NCI-H446 treated with DMSO at 0.1 percent for 48 hours (cell line): ENCODE measurements around the gene RAB3C.
A peak's percentile ranks its signal among the peaks of the same experiment; 100 is the strongest.
"Not testable (repeated sequence)": the region's sequence is repeated elsewhere in the genome, so short reads cannot be mapped to it uniquely, and the experiment has no call there.

ENCODE experiments used
- DNase-seq: peaks from one replicate; lab custom pipeline; 2025; lab: John Stamatoyannopoulos, UW

RAB3C gene

DNA sequence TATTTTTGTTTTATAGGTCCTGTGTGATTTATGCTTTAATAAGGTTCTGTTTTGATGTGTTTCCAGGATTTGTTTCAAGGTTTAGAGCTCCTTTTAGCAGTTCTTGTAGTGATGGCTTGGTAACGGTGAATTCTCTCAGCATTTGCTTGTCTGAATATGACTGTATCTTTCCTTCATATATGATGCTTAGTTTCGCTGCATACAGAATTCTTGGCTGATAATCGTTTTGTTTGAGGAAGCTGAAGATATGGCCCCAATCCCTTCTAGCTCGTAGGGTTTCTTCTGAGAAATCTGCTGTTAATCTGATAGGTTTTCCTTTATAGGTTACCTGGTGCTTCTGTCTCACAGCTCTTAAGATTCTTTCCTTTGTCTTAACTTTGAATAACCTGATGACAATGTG, 20.0 kb downstream of the RAB3C start:
- not testable (repeated sequence) for DNase-seq

DNA sequence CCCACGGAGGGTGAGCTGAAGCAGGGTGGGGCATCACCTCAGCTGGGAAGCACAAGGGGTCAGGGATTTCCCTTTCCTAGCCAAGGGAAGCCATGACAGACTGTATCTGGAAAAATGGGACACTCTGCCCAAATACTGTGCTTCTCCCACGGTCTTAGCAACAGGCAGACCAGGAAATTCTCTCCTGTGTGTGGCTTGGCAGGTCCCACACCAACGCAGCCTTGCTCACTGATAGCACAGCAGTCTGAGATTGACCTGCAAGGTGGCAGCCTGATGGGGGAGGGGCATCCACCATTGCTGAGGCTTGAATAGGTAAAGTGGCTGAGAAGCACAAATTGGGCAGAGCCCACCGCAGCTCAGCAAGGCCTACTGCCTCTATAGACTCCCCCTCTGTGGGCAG, 23.2 kb downstream of the RAB3C start:
- no peak for DNase-seq

GRCh38 chr5:58615972-58616371, 33.1 kb downstream of the RAB3C start:
- DNase-seq, result no peak

- DNase-seq, result no peak
Observed at GRCh38 chr5:58617241-58617640, 34.4 kb downstream of the RAB3C start.

GRCh38 chr5:58620336-58620735, 37.5 kb downstream of the RAB3C start:
- DNase-seq, result no peak

DNA sequence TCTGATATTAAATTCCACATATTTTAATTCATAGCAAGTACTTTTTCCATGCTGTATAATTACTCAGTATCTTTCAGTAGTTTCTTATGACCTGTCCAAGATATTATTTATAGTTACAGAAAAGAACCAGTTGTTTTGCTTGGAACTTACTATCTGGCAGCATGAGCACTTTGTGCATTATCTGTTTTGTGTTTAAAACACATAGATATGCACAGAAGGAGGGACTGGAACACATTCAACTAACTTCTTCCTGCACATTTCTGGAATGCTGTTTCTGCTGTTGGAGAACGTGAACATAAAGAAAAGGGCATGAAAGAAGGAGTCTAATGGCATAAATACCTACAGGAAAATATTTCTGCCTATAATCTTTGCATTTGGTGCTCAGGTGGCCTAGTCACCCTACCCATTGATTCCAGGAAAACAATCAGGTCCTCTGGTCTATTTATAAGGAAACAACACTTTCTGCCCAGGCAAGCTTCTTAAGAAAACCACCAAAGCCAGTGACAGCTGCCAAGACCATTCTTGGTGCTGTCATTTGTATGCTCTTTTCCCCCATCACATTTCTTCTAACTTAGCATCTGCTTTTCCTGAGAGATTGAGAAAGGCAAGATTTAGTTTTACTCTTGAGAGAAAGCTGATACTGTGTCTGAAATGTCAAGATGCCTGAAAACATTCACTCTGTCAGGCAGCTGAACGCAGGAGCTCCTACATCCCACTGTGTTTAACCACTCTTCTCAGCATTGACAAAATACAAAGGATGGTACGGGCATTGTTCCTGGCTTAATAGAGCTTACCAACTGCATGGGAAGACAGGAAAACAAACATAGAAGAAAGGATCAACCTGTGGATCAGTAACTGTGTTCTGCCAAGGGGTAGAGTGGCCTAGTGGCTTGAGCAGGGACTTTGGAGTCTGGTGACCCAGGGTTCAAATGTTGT, 40.3 kb downstream of the RAB3C start:
- no peak for DNase-seq

DNA sequence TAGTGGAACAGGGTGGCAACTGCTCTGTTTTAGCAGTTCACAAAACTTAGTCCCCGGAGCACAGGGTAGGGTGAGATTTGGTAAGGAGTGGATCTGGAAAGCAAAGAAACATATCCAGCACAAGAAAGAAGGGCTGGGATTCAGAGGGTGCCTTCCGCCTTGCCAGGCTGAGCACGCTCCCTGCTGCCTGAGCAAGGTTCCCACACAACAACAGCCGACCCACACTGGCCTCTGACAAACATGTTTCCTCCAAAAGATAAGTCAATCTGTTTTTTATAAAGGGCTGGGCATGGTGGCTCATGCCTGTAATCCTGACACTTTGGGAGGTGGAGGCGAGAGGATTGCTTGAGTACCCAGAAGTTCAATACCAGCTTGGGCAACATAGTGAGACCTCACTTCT, 45.8 kb downstream of the RAB3C start:
- no peak for DNase-seq

- no peak for DNase-seq
Observed at GRCh38 chr5:58629271-58630159, 46.6 kb downstream of the RAB3C start.

DNA sequence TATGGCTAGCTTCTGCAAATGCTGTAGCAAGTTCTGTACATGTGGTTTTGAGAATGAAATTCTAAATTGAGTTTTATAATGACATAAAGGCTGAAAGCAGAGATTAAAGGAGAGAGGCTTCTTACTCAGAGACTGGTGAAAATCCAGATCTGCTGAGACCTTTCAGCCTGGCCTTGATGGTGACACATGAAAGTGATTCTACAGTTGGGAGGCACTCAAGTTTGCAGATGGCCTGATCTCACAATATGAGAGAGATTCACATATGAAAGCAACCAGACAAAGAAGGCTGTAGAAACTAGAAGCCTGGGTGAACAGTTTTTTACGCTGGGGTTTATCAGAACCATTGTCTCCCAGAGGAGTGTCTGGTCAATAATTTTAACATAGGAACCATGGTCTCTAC, 49.0 kb downstream of the RAB3C start:
- no peak for DNase-seq

DNA sequence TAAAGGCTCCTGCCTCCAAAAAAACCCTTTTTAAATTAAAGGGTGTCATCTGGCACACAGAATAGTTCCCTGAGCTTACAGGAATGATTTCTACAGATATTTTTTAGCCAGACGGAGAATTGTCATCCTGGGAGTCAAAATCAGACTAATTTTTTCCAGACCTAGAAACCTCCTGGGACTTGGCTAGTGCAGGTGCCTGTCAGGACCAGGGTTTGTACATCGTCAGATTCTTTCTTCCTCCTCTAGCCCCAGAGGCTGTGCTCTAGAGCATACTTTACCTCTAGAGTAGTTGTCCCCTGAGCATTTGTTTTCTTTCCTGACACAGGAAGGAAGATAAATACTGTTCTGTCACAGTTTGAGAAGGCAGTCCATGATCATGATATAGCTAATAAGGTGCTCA, 52.5 kb downstream of the RAB3C start:
- DNase-seq, result no peak

- DNase-seq, result peak; percentile 5
Observed at GRCh38 chr5:58640011-58640410, 57.1 kb downstream of the RAB3C start.

DNA sequence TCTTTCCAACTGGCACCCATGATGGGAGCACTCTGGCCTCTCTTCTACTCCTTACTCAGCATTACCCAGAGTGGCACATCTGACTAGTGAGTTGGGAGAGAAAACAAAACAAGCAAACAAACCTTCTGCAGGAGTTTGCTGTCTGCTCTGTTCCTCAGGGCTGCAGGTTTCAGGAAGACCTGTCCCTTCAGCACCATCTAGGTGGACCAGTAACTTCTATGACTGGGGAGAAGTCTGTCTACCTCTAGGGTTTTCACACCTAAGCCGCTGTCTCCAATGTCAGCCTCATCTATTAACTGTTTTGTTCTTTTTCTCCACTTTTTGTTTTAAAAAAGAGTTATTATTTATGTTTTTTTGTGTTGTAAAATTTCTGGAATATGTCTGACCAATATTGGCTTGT, 58.7 kb downstream of the RAB3C start:
- DNase-seq, result no peak

DNA sequence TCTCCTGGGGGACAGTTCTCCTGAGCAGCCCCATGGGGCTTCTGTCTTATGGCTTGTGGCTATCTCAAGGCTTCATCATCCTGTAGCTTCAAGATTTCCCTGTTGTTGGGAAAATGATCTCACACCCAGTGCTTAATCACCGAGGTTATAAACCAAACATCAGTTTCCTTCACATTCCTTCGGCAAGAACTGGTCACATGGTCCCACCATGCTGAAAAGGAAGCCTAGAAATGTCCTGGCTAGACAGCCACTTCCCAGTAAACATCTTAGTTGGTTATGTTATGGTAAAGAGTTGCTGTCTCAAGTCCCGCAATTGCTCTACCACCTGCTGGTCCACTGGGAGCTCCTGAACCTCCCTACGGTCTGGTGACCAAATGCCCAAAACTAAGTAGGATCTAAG, 66.0 kb downstream of the RAB3C start:
- no peak for DNase-seq

GRCh38 chr5:58649716-58650115, 66.8 kb downstream of the RAB3C start:
- no peak for DNase-seq

- no peak for DNase-seq
Observed at GRCh38 chr5:58653521-58653920, 70.6 kb downstream of the RAB3C start.

GRCh38 chr5:58666141-58666540, 83.3 kb downstream of the RAB3C start:
- no peak for DNase-seq

- no peak for DNase-seq
Observed at GRCh38 chr5:58666598-58667581, 84.0 kb downstream of the RAB3C start.

DNA sequence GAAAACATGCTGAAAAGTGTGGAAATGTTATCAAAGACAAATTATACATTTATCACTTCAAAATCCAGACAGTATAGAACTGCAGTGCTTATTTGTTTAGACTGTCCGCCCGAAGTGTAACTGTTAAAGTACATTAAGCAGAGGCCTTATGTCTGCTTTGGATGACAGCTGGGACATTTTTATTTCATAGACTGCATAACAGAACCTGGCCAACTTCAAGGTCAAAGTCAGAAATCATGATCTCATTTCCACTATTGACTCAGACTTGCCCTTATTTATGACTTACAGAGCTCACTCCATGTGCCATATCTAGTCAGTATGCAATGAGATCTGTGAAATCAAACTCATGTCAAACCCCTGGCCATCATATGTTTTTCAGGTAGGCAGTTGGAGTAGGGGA, 87.7 kb downstream of the RAB3C start:
- peak; percentile 46 for DNase-seq

DNA sequence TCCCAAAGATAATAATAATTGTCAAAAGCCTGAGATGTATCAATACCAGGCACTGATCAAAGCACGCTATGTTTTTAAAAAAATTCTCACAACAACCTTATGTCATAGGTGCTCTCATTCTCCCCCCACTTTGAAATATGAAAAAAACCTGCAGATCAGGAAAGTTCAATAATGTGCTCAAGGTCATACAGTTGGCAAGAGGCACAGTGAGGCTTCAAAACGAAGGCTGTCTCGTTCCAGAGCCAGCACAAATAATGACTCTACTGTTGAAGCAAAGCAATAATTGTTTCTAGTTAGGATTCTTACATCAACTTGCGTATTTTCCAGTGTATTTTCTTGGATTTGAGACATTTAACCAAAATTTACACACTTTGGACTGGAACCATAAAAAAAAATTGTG, 88.3 kb downstream of the RAB3C start:
- no peak for DNase-seq

- DNase-seq, result no peak
Observed at GRCh38 chr5:58672521-58672920, 89.6 kb downstream of the RAB3C start.

- DNase-seq, result no peak
Observed at GRCh38 chr5:58674070-58674469, 91.2 kb downstream of the RAB3C start.

GRCh38 chr5:58674711-58675110, 91.8 kb downstream of the RAB3C start:
- DNase-seq, result no peak
